GOT3 (cell line): Measurements from ENCODE around the gene TBC1D22A.
A peak's percentile ranks its signal among the peaks of the same experiment; 100 is the strongest.

Source experiments
- DNase-seq: peaks from one replicate; lab custom pipeline; 2025; ENCODE audit warnings: mixed read lengths; lab: John Stamatoyannopoulos, UW

TBC1D22A gene

GRCh38 chr22:46934746-46935491, 172.5 kb downstream of the TBC1D22A start:
- DNase-seq, result peak; percentile 9

DNA sequence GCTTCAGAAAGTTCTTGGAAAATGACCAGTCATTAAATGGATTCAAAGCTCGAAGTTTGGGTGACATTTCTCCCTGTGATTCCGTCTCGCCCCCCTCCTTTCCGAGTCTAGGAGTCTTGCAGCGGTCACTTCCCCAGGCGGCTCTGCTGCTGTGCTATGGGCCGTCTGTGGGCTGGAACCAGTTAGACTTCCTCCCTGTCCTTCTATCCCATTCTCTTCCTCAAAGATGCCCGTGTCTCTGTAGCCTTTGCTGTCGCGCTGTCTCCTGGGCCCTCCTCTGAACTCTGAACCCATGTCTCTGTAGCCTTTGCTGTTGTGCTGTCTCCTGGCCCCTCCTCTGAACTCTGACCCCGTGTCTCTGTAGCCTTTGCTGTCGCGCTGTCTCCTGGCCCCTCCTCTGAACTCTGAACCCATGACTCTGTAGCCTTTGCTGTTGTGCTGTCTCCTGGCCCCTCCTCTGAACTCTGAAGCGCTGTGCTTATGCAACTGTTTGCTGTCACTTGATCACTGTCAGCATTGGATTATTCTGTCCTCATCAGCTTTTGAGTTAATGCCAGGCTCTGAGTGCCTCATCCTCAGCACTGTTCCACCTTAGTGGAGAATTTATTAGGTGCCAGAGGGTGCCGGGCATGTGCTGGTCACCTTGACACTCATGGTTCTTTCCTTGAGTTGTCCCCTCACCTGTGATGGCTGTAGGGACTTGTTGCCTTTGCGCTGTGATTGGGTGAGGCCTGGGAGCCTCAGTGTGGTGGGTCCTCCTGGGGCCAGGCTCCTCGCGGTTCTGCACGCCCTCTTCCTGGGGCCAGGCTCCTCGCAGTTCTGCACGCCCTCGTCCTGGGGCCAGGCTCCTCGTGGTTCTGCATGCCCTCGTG, 173.3 kb downstream of the TBC1D22A start:
- no peak for DNase-seq

GRCh38 chr22:46936378-46936903, 174.0 kb downstream of the TBC1D22A start:
- DNase-seq, result no peak

DNA sequence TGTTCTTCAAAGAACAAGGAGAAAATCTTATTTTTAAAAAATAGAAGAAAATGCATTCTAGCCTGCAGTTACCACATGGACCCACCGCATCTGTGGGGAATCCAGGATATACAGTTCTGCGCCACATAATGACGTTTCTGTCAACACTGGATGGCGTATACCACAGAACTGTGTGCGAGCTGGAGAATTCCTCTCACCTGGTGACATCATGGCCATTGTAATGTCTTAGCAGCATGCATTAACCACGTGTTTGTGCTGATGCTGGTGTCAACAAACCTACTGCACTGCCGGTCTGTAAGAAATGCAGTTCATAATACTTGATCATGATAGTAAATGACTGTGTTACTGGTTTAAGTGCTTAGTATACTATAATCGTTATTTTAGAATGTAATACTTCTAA, 174.7 kb downstream of the TBC1D22A start:
- no peak for DNase-seq

DNA sequence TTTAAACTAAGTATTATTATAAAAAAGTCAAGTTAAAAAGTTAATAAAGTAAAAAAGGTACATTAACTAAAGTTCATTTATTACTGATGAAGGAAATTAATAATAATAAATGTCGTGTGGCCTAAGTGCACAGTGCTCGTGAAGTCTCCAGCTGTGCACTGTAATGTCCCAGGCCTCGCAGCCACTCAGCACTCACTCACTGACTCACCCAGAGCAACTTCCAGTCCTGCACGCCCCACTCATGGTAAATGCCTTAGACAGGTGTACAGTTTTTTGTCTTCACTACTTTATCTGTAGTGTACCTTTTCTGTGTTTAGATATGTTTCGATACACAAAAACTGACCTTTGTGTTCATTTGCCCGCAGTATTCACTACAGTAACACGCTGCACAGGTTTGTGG, 175.5 kb downstream of the TBC1D22A start:
- DNase-seq, result no peak

DNA sequence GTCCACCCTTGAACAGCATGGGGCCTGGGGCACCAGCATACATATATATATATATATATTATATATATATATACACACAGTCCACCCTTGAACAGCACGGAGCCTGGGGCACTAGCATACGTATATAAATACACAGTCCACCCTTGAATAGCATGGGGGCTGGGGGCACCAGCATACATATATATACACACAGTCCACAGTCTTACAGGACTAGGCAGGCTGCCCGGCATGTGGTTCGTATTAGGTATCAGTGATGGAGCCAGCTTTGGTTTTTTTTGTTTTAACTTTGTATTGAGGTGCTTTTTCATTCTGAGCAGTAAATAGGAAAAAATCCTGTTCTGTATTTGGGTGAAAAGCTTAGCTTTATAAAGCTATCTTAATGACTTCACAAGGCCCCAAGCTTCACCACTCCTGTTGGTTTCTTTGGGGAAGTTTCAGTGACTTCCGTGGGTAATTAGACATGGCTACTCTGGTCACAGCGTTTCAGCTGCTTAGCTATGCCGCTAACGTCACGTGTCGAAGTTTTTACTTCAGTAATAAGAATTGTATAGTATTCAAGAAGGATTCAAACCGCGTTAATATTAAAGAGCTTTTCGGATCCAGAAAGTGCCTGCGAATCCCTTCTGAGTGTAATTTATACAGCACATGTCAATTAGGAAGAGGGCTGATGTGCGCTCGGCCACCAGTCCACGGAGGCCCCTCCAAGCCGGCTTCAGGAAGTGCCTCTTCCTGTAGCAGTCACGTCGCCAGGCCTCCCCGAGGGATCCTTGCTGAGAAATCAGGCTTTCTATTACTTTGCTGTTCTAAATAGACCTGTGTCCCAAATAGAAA, 179.7 kb downstream of the TBC1D22A start:
- no peak for DNase-seq

DNA sequence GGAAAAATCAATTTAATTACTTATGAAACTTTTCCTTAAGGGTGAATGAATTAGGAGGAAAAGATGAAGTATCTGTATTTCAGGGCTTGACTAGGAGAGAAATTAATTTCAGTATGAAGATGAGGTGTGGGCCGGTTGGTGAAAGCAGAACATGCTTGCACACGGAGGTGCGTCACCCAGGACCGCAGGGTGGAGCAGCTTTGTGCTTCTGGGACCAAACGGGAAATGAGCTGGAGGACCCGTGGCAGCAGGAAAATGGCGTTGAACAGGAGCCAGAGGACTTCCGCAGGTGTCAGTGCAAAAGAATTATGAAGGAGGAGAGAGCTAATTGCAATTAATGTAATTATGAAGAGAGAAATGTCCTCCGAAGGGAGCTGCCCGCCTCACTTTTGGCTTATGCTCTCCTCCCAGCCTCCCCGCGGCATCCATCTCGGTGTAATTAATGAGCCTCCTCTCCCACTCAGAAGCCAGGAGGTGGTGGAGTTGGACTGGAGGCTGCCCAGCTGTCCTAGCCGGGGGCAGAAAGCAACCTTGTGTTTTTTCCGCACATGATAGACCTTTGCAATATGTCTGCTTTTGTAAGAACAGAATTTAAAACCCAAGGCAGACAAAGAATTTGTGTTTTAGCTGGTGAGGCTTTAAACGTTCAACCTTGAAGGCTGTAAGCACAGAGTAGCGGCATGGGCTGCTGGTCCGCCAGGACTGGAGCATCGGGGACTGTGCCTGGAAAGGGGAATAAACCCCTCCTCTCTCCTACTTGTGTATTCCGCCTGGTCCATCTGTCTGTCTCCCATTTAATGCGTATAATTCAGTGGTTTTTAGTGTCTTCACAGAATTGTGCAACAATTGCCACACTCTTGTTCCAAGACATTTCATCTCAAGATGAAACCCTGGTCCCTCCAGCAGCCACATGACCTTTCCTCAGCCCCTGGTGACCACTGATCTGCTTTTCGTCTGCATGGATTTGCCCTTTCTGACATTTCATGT, 180.6 kb downstream of the TBC1D22A start:
- no peak for DNase-seq

DNA sequence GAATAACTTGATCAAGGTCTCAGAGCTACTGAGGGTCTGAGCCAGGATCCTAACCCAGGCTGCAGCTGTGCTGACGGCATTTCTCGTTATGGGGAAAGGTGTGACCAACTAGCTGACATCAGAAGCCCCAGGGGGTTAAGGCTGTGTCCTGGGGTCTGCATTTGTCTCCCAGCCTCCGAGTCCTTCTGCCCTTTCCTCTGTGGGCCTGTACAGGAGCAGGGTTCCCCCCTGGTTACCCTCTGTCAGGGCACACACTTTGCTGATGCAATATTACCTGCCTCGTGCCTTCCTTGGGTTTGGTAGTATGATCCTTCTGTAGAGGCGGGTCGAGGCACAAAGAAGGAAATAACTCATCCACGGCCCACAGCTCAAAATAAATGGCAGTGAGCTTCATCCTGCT, 183.0 kb downstream of the TBC1D22A start:
- DNase-seq, result no peak

DNA sequence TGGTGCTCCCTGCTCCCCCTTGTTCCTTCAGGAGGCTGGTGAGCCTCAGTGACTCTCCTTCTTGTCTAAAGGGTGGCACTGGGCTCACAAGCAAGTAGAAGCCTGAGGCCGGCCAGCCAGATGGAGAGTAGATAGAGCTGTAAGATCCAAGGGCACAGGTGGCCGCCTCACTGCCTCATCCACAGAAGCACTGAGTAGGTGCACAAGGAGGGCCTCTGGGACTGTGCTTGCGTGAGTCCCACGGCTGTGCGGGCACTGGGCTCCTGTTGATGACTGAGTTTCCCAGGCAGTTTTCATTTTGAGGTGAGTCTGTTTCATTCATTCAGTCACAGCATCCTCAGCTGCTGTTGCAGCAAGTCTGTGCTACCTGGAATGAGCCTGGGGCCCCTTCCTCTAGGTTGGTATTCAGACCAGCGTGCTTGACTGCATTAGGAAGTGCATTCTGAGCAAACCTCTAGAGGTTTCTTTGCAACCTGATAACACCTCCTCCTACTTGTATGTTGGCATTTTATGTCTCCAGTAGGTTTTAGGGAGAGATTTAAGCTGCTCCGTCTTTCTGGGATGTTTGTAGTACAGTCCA, 184.0 kb downstream of the TBC1D22A start:
- DNase-seq, result no peak

DNA sequence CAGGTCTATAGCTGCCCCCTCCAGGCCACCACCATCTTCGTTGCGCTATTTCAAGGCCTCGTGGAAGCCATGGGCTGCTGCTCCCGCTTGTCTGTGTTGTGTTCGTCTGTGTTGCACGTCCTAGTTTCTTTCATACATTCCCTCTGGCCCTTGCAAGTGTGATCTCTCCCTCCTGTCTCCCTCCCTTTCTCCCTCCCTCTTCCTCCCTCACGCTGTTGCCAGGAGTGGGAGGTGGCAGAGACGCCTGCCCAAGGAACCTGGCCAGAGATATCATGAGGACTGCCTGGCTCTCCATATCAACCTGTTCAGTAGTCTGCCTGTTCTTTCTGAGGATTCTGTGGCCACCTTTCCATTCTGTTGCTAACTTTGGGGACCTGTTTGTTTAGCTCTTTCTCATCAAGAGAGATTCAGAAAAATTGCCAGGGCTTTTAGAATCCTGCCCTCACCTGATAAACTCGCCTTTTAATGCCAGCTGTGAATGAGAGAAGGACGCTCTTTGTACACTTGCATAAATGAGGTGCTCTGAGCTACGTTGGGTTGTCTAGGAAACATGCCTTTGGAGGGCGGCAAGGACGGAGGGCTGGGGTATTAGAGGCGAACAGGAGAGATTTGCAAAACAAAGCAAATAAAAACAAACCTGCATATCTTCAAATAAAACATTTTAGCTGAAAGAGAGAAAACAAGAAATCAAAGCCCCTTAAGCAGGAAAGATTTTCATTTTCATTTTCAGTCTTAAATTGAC, 185.2 kb downstream of the TBC1D22A start:
- DNase-seq, result no peak

DNA sequence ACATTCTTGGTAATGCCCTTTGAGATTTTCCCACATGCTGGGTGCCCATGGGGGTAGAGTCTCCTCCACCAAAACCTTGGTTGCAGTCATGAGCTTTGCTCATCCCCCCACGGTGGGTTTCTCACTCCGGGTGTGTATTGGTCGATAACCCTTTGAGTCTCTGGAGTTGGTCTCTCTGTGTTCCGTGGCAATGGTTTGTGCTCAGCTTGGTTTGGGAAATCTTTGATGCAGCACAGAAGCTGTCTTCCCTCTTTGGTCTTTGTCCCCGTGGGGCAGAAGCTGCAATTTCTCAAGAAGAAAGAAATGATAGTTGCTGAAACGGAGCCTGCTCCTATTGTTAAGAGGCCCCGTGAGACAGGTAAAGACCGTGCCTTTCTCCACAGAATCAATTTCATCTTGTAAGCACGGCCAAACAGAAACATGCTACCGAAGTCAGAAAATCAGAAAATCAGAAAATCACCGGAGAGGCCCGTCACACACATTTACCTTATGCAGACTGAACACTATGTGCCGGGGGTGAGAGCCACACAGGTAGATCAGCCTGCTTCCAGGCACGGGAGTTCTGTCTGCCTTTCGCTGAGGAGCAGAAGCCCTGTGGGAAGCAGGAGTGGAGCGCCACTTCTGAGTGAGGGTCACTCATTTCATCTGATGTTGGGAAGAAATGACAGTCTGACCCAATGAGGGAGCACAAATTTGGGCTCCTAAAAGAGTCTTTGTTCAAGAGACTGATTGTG, 186.1 kb downstream of the TBC1D22A start:
- no peak for DNase-seq

GRCh38 chr22:46951350-46951749, 188.9 kb downstream of the TBC1D22A start:
- no peak for DNase-seq

DNA sequence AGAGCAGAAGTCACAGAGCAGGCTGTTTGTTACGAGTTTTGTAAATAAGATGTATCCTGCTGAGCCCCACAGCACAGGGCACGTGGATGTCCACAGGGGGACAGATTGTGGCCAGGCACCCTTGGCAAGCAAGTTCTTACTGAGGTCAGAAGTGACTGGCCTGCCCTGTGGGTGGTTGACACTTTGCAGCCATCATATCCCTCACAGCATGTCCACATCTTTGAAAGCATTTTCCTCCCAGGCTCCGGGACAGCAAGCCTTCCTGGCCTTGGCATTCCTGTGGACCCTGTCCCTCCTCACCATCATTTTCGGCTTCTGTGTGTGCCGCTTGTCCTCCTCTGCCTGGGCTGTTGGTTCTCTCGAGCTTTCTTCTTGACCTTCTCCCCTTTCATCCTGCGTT, 189.5 kb downstream of the TBC1D22A start:
- no peak for DNase-seq

DNA sequence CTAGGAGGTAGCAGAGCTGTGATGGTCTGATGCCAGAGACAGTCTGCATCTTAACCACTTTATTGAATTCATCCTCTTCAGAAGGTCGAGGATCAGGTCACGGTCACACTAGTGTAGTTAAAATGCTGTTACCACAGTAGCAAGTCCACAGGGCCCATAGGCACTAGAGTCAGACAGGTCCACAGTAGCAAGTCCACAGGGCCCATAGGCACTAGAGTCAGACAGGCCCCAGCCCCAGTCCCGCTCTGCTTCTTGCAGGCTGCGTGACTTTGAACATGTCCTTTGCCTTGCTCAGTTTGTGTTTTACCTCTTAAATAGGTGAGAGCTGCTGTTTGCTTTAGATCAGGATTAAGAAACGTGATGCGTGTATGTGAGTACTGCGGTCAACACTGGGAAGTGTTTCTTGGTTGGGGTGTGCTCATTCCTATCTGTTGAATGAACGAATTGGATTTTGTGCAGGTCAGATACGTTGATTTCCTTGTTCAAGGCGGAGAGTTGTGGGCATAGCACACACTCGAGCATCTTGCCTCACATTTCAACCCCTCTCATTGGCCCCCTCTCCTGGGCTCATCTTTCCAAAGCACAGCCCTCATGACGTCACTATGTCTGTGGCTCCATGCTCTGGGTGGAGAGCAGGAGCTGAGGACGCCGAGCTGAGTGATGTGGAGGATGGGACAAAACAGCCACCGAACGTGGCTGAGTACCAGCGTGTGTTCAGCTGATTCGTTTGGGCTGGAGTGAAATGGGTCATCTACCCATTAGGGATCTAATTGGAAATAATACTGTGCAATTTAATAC, 191.7 kb downstream of the TBC1D22A start:
- DNase-seq, result no peak

DNA sequence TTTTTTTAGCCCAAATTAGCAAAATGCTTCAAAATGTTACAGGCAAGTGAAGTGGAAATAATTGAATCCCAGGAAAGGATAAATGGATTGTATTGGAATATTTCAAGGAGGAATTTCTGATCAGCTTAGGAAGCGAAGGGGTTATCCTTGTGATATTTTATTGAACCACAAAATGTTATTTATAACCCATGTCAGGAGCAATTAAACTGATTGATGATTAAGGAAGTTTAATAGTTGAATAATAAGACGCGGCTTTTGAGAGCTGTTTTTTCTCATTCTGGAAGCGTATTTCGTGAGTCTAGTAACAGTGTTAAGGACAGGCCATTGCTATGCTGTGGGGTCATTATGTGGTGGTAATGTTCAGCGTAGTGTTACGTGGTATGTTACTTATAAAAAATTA, 192.3 kb downstream of the TBC1D22A start:
- no peak for DNase-seq

- no peak for DNase-seq
These were observed 194.2 kb downstream of the TBC1D22A start for GRCh38 chr22:46956498-46957215.

GRCh38 chr22:46957521-46957920, 195.1 kb downstream of the TBC1D22A start:
- no peak for DNase-seq

DNA sequence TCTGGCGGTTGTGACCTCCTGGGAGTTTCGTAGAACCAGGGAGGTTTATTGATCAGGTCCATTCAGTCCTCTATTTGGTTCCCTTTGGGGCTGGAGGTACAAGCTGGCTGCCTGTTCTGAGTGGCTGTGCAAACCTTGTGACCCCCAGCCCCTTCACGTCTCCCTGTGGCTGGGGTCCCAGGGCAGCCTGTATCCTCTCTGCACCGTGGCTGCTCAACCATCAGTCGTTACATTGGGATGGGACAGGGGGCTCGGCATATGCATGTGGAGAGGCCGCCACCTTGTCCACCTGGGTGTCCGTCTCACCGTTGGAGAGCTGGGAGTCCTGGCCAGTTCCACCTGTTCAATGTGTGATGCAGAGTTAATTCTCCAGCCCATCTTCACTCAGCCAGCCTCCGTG, 195.7 kb downstream of the TBC1D22A start:
- no peak for DNase-seq
